ENCODE results near the gene BEX5.
A peak's percentile ranks its signal among the peaks of the same experiment; 100 is the strongest.
"Not testable (repeated sequence)": the region's sequence is repeated elsewhere in the genome, so short reads cannot be mapped to it uniquely, and the experiment has no call there.

Gene BEX5

DNA sequence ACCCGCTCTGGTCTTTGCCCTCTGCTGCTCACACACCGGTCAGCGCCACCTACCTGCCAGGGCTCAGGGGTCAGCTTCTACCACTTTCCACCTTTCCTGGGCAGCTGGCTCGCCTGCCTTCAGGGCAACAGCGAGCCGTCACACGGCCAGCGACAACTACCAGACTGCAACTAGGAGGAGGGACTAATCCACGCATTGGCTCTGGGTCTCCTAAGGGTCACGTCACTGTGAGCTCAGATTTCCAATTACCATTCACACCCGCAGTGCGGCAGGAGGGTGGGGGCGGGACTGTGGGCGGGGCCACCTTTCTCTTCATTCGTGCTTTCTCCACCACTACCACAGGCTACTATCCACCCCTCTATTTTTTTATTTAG, at the start of gene BEX5:
Gene BEX5, minus strand, starts transcription at position 172 of the 374 bp plus-strand sequence. CDS start 1,712 bp downstream, outside the sequence.
- peak; percentile 86 for DNase-seq

DNA sequence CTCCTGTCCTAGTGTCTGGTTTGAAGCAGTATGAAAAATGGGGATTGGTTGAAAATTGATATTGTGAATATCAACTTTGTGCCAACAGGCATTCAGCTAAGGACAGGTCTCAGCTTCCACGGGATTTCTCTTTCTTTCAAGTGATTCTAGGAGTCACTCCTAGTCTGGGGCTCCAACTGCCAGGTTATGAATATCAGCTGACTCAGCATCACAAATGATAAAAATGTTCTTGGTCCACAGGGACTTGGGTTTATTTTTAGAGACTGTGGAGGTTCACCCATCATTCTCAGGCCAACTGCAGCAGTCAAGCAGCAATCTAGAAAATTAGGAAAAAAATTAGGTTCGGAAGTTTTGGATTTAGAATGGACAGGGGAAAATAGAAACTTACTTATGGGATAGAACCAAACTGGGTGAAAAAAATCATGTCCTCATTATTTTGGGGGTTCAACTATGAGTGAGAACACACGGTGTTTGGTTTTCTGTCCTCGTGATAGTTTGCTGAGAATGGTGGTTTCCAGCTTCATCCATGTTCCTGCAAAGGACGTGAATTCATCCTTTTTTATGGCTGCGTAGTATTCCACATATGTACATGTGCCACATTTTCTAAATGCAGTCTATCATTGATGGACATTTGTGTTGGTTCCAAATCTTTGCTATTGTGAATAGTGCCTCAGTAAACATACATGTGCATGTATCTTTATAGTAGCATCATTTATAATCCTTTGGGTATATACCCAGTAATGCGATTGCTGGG, 30.4 kb upstream of the BEX5 start:
- no peak for DNase-seq

DNA sequence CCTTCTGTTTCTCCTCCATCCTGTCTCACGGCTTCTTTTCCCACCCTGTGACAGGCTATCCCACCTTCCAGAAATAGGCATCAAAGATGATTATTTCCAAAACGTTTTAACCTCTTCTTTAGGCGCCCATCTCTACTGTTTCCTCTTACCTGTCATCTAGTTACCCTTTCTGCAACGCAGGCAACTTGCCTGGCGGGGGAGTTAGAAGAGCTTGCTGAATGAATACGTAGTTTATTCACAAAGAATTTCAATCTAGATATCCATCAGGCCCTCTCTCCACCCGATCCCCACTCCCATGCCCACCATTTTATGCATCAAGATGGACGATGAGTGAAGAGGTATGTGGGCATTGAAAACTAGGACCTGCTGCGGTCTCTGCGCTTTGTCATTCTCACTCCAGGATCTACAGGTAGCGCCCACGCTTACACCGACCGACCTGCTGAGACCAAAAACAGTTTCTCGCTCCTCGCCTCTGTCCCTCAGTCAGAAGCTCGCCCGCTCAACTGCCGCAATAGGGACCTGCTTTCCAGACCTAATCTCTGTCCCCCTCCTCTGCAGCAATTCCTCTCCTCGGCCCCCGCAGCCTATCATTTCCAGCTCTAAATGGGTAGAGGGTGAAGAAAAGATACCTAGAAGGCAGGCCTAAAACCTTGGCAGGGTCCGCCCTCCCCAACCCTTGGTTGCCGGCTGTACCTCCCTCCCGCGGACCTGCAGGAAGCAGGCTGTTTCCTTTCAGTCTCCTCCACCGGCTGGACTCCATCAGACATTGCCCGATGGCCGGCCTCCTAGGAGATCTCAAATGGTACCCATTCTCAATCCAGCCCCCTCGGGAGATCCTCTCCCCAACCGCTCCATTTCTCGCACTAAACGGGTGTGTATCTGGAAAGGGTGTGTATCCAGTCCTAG, 624 bp downstream of the BEX5 start:
- DNase-seq = peak; percentile 47

DNA sequence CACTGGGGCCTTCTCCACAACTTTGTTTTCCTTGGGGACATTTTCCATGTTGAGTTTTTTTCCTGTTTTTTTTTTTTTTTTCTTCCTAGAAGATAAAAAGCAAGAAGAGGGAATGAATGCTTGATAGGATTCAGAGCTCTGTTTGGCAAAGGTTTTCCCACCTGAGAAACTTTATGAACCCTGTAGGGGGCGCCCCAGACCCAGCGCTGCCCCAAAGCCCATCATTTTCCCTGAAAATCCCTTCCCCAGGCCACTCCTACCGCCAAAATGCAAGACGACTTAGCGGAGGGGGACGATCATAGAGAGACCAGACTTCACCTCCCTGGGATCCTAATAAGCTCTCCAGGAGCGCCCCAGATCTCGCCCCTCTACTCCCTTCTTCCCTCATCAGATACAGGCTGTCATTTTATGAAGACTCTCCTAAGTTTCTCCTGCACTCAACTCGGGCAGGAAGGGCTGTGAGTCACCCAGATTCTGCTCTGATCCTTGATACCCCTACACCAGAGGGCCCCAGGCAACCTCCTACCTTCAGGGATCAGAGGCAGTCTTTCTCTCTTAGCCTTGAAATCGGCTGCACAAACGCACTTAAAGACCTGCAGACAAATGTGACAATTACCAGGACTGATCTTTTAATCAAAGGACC, 1.4 kb downstream of the BEX5 start:
- peak; percentile 17 for DNase-seq

DNA sequence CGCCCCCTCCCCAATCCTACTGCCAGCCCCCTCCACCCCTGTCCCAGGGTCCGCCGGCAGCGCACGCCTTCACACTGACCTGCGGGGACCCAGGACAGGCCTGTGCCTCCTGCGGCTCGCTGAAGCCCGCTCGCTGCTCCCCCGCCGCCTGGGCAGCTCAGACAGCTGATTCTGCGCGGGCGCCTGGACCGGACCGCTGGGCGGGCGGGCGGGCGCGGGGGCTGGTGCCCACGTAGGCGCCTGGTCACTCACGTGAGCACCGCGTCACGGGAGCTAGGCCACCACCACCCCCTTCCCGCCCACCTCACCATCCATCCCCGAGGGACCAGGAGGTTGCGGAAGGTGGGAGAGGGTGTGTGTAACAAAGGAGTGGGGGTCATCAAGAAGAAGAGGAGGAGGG, 13.5 kb downstream of the BEX5 start, which contains the start of gene TCEAL6:
Gene TCEAL6, minus strand, starts transcription at position 208 of the 400 bp plus-strand sequence.
- DNase-seq = not testable (repeated sequence)

DNA sequence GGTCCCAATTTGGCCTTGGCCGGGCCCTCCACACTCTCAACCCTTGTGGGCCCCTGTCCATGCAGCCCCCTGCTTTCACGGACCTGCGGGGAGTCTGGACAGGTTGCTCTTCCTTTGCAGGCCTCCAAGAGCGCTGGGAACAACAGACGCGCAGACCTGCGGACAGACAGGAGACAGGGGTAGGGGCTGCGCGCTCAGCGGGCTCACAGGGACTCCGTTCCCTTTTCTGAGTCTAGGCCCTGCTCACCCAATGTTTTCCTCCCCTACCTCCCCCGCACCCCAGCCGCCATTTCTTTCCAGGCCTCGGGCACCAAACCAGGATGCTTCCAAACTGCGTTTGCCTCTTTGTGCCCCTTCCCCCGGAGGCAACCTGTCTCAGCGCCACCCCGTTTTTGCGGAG, 14.1 kb downstream of the BEX5 start:
- not testable (repeated sequence) for DNase-seq

DNA sequence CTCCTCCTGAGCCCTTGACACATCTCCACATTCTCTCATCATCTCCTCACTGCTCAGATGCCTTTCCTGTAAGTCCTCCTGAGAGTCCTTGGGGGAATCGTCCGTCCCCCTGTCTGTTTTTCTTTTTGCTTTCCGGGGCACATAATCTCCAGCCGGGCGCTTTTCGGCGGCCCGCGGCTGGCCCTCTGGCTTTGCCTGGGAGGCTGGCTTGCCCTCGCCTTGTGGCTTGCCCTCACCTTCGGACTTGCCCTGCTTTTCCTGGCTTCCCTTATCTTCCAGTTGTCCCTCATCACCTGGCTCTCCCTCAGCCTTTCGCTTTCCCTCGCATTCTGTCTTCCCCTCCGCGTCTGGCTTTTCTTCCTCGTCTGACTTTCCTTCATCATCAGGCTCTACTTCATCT, 14.9 kb downstream of the BEX5 start:
- not testable (repeated sequence) for DNase-seq

DNA sequence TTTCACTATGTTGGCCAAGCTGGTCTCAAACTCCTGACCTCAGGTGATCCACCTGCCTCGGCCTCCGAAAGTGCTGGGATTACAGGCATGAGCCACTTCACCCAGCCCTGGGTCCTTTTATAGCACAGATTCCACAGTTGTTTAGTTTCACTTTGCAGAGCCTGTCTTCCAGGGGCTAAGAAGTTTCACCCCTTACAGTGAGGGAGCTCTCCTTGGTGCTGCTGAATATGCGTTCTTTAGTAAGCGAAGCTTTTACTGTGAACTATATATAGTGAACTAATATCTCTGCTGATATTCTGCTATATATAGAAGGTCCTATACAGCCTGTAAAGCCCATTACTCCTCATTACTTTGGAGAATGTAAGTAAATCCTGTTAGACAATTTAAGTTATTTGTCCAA, 17.7 kb downstream of the BEX5 start:
- no peak for DNase-seq

DNA sequence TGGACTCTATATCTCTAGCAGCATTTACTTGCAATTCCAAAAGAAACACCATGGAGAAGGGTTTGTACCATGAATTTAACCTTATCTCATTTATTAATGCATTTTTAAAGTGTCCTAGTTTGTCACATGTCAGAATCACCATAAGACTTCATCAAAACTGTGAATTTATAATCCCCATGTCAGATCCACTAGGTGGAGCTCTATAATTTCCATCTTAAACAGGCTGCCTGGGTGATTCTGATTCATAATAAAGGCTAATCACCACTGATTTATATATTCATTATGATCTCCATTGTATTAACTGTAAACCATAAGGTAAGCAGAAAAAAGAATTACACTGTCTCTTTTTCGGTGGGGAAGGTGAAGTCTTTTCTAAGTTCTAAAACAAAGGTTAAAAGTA, 26.3 kb downstream of the BEX5 start:
- peak; percentile 8 for DNase-seq

DNA sequence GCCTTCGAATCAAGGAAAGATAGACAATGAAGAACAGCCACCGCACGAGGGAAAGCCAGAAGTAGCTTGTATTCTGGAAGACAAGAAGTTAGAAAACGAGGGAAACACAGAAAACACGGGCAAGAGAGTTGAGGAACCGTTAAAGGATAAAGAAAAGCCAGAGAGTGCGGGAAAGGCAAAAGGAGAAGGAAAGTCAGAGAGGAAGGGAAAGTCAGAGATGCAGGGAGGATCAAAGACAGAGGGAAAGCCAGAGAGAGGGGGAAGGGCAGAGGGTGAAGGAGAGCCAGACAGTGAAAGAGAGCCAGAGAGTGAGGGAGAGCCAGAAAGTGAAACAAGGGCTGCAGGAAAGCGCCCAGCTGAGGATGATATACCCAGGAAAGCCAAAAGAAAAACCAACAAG, 28.9 kb downstream of the BEX5 start:
- DNase-seq = no peak

DNA sequence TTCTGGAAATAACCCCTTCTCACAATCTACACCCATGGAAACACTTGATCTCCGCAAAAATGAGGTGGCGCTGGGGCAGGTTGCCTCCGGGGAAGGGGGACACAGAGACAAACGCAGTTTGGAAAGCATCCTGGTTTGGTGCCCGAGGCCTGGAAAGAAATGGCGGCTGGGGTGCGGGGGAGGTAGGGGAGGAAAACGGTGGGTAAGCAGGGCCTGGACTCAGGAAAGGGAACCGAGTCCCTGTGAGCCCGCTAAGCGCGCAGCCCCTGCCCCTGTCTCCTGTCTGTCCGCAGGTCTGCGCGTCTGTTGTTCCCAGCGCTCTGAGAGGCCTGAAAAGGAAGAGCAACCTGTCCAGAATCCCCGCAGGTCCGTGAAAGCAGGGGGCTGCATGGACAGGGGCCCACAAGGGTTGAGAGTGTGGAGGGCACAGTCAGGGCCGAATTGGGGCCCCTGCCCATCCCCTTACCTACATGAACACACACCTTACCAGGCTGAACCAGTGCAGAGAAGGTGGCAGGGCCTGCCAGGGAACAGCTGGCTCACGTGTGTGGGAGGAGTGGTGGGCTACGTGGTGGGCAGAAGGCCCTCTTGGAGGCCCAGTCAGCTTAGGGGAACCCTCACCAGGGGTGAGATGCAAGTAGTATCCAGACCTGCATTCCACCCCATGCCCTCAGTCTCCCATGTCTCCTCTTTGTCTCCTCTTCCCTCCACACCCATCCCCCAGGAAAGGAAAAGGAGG, 29.5 kb downstream of the BEX5 start:
- not testable (repeated sequence) for DNase-seq

DNA sequence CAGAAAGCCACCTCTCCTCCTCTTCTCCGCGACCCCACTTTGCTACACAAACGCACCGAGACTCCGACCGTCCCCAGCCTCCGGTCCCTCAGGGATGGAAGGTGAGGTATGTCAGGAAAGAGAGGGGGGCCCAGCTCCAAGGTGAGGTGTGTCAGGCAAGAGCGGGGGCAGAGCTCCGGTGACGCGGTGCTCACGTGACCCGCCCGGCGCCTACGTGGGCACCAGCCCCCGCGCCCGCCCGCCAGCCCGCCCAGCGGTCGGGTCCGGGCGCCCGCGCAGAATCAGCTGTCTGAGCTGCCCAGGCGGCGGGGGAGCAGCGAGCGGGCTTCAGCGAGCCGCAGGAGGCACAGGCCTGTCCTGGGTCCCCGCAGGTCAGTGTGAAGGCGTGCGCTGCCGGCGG, 30.3 kb downstream of the BEX5 start, which contains the start of gene TCEAL2:
Gene TCEAL2, plus strand, starts transcription at position 244 of the 400 bp plus-strand sequence. CDS start 1,152 bp downstream, outside the sequence.
- DNase-seq = peak; percentile 41

DNA sequence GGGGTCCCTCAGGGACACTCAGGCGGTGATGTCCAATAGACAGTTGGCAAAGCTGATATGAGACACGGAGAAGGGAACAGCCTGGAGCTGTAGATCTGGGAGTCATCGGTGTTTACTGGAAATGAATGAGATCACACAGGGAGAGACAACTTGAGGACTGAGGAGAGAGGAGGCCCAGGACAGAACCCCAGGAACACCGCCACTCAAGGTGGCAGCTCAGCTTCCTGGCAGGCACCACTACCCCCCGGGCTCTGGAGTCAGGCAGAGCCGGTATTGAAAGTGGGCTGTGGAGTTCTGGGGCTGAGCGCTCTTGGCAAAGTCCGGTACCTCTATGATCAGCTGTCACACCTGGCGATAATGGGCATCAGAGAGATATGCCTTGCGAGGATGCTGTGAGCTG, 30.8 kb downstream of the BEX5 start:
- DNase-seq = not testable (repeated sequence)

DNA sequence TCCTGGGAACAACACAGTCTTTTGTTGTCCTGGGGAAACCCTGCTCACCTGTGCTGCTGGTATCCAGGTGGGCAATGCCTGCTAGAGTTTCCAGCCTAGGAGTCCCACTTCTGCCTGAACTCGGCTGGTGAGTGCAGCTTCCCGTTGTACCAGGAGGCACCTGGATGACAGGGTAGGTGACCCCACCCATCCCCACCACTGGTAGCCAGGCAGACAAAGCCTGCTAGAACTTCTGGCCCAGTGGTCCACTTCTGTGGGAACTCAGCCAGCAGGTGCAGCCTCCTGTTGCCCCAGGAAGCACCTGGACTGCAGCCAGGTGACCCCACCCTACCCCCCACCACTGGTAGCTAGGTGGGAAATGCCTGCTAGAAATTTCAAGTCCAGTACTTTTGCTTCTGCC, 40.0 kb downstream of the BEX5 start:
- no peak for DNase-seq

DNA sequence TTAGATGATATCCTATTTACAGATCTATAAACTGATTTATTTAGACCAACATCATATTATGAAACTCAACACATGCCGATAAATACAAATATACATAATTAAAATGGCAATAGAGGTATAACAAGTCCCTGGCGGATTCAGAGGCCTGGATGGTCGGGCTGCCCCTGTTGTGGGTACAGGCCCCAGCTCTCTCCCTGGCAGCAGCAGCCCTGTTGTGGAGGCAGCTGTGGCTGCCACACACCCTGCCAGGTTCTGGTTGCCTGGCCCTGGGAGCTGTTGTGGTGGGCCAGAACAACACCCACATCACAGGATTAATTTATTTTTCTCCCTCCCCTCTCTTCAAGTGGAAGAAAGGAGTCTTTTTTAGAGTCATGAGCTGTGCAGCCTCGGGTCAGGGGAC, 42.4 kb downstream of the BEX5 start:
- DNase-seq = no peak

Data from NCI-H146 (cell line).